Measurements from ENCODE around the gene AKR1B15. TPM values are rescaled to one million over a fixed set of nuclear protein-coding genes. Genes with fewer than 3 reads are reported as not detected.

AKR1B15 gene
- polyA plus RNA-seq, 1 donor (not counting 4 experiments of a cell fraction or from before 2014, with no cell fraction given): 0.28 TPM

DNA sequence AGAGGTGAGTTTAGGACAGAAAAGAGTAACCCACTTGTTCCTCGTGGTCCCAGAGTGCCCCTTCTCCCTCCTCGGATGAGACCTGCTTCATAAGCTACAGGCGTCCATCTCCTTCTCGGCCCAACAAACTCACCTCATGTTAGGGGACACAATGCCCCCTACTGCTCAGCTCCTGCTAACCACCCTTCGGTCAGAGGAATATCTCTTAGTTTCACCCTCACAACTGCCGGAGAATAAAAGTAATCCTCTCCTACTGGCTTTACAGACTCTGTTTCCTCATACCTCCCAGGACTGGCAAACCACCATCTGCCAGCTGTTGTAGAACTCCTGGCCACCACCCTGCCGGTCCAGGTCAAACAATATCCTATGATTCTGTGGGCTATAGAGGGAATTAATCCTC, 3.2 kb downstream of the AKR1B15 start:
- dilution Hi-C loops (cut with MboI; ENCODE audit: extremely low pct_ligation_motif_present, low sequenced_read_pairs): no loop called here
- Histone ChIP-seq H3K4me2 (ENCODE audit: control insufficient read depth, extremely low read depth, insufficient read depth, low read depth, low read length) (no peak overlapping the region), H3K27ac (ENCODE audit: control insufficient read depth, insufficient read depth, low read length) (no peak overlapping the region)

DNA sequence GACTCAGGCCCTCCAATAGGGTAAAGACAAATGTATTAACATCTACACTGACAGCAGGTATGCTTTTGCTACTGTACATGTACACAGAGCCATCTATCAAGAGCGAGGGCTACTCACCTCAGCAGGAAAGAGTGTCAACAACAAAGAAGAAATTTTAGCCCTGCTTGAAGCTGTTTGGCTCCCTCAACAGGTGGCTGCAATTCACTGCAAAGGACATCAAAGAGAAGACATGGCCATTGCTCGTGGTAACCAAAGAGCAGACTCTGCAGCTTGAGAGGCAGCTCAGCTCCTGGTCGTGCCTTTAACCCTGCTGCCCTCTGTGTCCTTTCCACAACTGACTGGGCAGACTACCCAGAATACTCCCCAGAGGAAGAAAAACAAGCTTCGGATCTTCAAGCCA, 5.1 kb downstream of the AKR1B15 start:
- no peaks in the 10 kb centered on the region for H3K36me3 ChIP-seq (ENCODE audit: control insufficient read depth in 2 of 2, extremely low read depth in 1 of 2, insufficient read depth in 2 of 2, low read length in 2 of 2)
- H3K27me3 ChIP-seq (ENCODE audit: control insufficient read depth, extremely low read depth, insufficient read depth, low read length): no peaks in the 10 kb centered on the region
- no peak overlapping the region for H2AFZ ChIP-seq (ENCODE audit: control insufficient read depth, low read length)
- dilution Hi-C loops (cut with MboI; ENCODE audit: extremely low pct_ligation_motif_present, low sequenced_read_pairs): no loop called here
- H3K79me2 ChIP-seq (ENCODE audit: control insufficient read depth, insufficient read depth, low read length): no peaks in the 10 kb centered on the region
- no peaks in the 10 kb centered on the region for H4K20me1 ChIP-seq (ENCODE audit: control insufficient read depth, extremely low read depth, insufficient read depth, low read length)
- H3K9me1 ChIP-seq (ENCODE audit: control insufficient read depth, extremely low read depth, insufficient read depth, low read length): no peaks in the 10 kb centered on the region
- no peaks in the 10 kb centered on the region for H3K9me3 ChIP-seq (ENCODE audit: control insufficient read depth, low read depth, low read length)
- DNase-seq (ENCODE audit: low read depth, low spot score) (no peak), FAIRE-seq (no peak)
- TF ChIP-seq, protein P1, sequence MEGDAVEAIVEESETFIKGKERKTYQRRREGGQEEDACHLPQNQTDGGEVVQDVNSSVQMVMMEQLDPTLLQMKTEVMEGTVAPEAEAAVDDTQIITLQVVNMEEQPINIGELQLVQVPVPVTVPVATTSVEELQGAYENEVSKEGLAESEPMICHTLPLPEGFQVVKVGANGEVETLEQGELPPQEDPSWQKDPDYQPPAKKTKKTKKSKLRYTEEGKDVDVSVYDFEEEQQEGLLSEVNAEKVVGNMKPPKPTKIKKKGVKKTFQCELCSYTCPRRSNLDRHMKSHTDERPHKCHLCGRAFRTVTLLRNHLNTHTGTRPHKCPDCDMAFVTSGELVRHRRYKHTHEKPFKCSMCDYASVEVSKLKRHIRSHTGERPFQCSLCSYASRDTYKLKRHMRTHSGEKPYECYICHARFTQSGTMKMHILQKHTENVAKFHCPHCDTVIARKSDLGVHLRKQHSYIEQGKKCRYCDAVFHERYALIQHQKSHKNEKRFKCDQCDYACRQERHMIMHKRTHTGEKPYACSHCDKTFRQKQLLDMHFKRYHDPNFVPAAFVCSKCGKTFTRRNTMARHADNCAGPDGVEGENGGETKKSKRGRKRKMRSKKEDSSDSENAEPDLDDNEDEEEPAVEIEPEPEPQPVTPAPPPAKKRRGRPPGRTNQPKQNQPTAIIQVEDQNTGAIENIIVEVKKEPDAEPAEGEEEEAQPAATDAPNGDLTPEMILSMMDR (optimal IDR thresholded peaks at IDR 0.05 in 1 of 3, IDR thresholded peaks at IDR 0.05 in 1 of 3, conservative IDR thresholded peaks at IDR 0.05 in 1 of 3; ENCODE audit: extremely low read depth in 1 of 3, insufficient read depth in 2 of 3, low read length in 3 of 3): peak; percentile 37 to 53 (median 43)
- no peak for TF ChIP-seq EZH2 (IDR thresholded peaks at IDR 0.05; ENCODE audit: low read length)
- H3K4me2 ChIP-seq (ENCODE audit: control insufficient read depth, extremely low read depth, insufficient read depth, low read depth, low read length): no peak overlapping the region
- no peak overlapping the region for H3K4me3 ChIP-seq (ENCODE audit: control insufficient read depth in 2 of 3, extremely low read depth in 1 of 3, insufficient read depth in 2 of 3, low read depth in 1 of 3, low read length in 3 of 3)
- H3K9ac ChIP-seq (ENCODE audit: control insufficient read depth, extremely low read depth, insufficient read depth, low read length): no peak overlapping the region
- H3K27ac ChIP-seq (ENCODE audit: control insufficient read depth, insufficient read depth, low read length): no peak overlapping the region
- H3K4me1 ChIP-seq (ENCODE audit: control insufficient read depth, extremely low read depth, insufficient read depth, low read length): peaks cover 4% of the 10 kb centered on the region

More for the DNA sequence above, 3.2 kb downstream of the AKR1B15 start:
- peaks cover 16% of the 10 kb centered on the region for H3K4me1 ChIP-seq (ENCODE audit: control insufficient read depth, extremely low read depth, insufficient read depth, low read length)
- no peaks in the 10 kb centered on the region for H3K9me3 ChIP-seq (ENCODE audit: control insufficient read depth, low read depth, low read length)
- no peaks in the 10 kb centered on the region for H3K36me3 ChIP-seq (ENCODE audit: control insufficient read depth in 2 of 2, extremely low read depth in 1 of 2, insufficient read depth in 2 of 2, low read length in 2 of 2)
- no peak overlapping the region for H2AFZ ChIP-seq (ENCODE audit: control insufficient read depth, low read length)
- no peaks in the 10 kb centered on the region for H3K79me2 ChIP-seq (ENCODE audit: control insufficient read depth, insufficient read depth, low read length)
- DNase-seq (ENCODE audit: low read depth, low spot score) (no peak), FAIRE-seq (no peak)
- H3K4me3 ChIP-seq (ENCODE audit: control insufficient read depth in 2 of 3, extremely low read depth in 1 of 3, insufficient read depth in 2 of 3, low read depth in 1 of 3, low read length in 3 of 3): no peak overlapping the region
- H3K9ac ChIP-seq (ENCODE audit: control insufficient read depth, extremely low read depth, insufficient read depth, low read length): no peak overlapping the region
- no peaks in the 10 kb centered on the region for H4K20me1 ChIP-seq (ENCODE audit: control insufficient read depth, extremely low read depth, insufficient read depth, low read length)
- no peak for TF ChIP-seq EZH2 (IDR thresholded peaks at IDR 0.05; ENCODE audit: low read length)
- TF ChIP-seq, protein P1 (optimal IDR thresholded peaks at IDR 0.05 in 1 of 3, IDR thresholded peaks at IDR 0.05 in 1 of 3, conservative IDR thresholded peaks at IDR 0.05 in 1 of 3; ENCODE audit: extremely low read depth in 1 of 3, insufficient read depth in 2 of 3, low read length in 3 of 3): peak in 2 of 3 experiments; percentile 11 to 25
- H3K9me1 ChIP-seq (ENCODE audit: control insufficient read depth, extremely low read depth, insufficient read depth, low read length): no peaks in the 10 kb centered on the region
- no peaks in the 10 kb centered on the region for H3K27me3 ChIP-seq (ENCODE audit: control insufficient read depth, extremely low read depth, insufficient read depth, low read length)

All from keratinocyte (primary cell).